Fibroblast of villous mesenchyme (primary cell): ENCODE data around the gene POU2AF3. TPM values are rescaled to one million over a fixed set of nuclear protein-coding genes. Genes with fewer than 3 reads are reported as not detected.

Experiments
- DNase-seq: peaks from one replicate; pipeline ENCODE4 v3.0.0-alpha.2; 2010; ENCODE audit warnings: low read depth
- H3K4me3 ChIP-seq: 2 replicates; pipeline ENCODE4 v1.5.1; 2011; ENCODE audit warnings: low read depth, mild to moderate bottlenecking, low read length
- CTCF ChIP-seq: IDR thresholded peaks from 2 replicates; pipeline ENCODE4 v1.5.1; 2012; ENCODE audit warnings: low read depth, mild to moderate bottlenecking, low read length; ENCODE audit not compliant: insufficient read depth
- total RNA-seq: library from RNA; depleted of rRNA; stranded (reverse); fragments of >200 nt; gene quantifications from 2 replicates; pipeline ENCODE4 v1.2.3, GENCODE V29; 2012

Gene POU2AF3
- total RNA-seq, 1 donor: not detected

GRCh38 chr11:111331711-111332479 lies 33.5 kb downstream of the POU2AF3 start:
- H3K4me3 ChIP-seq: no peak overlapping the region
- DNase-seq: no peak
- TF ChIP-seq CTCF: no peak

GRCh38 chr11:111334532-111335502 lies 36.5 kb downstream of the POU2AF3 start:
- no peak for DNase-seq
- no peak overlapping the region for H3K4me3 ChIP-seq
- TF ChIP-seq CTCF: no peak

GRCh38 chr11:111335549-111335948 lies 37.2 kb downstream of the POU2AF3 start:
- no peak for TF ChIP-seq CTCF
- DNase-seq: peak; percentile 65
- no peak overlapping the region for H3K4me3 ChIP-seq

- DNase-seq: no peak
- H3K4me3 ChIP-seq: no peak overlapping the region
- TF ChIP-seq CTCF: no peak
Observed at GRCh38 chr11:111336062-111336461, 37.7 kb downstream of the POU2AF3 start.

- H3K4me3 ChIP-seq: no peak overlapping the region
- DNase-seq: peak; percentile 71
- TF ChIP-seq CTCF: no peak
Observed at GRCh38 chr11:111336582-111337256, 38.4 kb downstream of the POU2AF3 start.

- TF ChIP-seq CTCF: no peak
Observed at GRCh38 chr11:111339758-111340388, 41.5 kb downstream of the POU2AF3 start.

More at GRCh38 chr11:111339758-111340388, 41.5 kb downstream of the POU2AF3 start:
- H3K4me3 ChIP-seq: no peak overlapping the region
- no peak for DNase-seq
